HG03135 (cell line): ENCODE measurements around the gene ZNF337.
"Not testable (repeated sequence)": the region's sequence is repeated elsewhere in the genome, so short reads cannot be mapped to it uniquely, and the experiment has no call there.

Experiments
- ATAC-seq: cut with Tn5 transposase; IDR thresholded peaks from one replicate; pipeline ENCODE4 v1.9.1; 2021; ENCODE audit warnings: mild to moderate bottlenecking, moderate library complexity; ENCODE audit not compliant: unreplicated experiment

The ZNF337 gene

DNA sequence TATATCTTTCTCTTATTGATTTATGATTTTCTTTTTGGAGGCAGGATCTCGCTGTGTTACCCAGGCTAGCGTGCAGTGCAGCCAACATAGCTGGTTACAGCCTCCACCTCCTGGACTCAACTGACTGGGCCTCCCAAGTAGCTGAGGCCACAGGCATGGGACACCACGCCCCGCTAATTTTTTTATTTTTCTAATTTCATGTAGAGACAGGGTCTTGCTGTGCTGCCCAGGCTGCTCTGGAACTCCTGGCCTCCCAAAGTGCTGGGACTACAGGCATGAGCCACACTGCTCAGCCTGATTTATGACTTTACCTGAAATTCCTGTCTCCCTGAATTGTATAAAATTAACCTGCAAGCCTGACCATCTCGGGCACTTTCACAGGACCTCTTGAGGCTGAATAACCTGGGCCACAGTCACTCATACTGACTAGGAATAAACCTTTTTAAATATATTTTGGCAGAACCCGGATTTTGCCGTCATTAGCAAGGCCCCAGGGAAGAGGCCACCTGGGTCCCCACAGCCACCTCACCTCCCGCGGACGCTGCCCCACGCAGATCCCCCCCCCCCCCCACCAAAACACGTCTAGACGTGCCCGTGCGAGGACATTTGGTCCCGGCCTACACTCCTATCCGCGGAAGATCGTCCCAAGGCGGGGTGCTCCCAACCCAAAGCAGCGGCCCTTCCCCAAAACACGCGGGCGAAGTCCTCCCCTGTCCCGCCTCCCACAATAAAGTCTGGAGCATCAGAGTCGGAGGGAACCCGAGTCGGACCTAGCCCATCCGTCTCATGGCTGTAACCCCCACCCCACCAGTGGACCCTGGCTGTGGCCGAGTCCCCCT lies 902 bp downstream of the ZNF337 start:
- ATAC-seq, result no peak

DNA sequence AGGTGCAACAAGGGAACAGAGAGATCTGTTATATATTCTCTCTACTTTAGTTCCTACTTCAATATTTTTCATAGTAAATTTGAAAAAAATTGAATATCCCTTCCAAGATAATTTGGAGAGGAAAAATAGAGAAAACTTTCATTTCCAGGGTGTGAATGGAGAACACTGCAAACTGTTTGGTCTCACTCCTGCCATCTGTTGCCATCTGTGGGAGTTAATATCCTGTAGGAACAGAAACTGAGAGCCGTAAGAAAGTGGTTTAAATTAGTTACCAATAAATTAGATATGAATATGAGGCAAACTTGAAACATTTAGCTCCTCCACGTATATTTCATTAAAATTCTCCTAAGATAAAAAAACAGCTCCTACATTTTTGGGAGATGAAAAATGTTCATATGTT lies 4.2 kb downstream of the ZNF337 start:
- ATAC-seq, result no peak

DNA sequence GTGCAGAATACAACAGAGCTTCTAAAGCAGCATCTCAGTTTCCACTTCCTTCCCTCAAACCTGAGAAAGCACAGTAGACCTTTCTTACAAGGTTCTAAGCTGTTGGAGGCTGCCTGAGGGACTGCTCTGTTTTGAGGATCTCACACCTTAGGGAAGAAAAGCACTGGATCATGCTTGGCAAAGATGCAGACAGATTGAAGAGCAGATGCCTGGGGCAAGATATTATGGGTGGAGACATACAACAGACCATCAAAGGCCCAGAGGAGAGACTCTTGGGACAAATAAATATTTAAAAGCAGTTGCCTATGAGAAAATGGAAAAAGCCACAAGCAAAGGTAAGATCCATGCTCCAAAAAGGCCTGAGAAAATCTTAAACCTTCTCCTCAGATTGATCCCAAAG lies 6.2 kb downstream of the ZNF337 start:
- no peak for ATAC-seq

DNA sequence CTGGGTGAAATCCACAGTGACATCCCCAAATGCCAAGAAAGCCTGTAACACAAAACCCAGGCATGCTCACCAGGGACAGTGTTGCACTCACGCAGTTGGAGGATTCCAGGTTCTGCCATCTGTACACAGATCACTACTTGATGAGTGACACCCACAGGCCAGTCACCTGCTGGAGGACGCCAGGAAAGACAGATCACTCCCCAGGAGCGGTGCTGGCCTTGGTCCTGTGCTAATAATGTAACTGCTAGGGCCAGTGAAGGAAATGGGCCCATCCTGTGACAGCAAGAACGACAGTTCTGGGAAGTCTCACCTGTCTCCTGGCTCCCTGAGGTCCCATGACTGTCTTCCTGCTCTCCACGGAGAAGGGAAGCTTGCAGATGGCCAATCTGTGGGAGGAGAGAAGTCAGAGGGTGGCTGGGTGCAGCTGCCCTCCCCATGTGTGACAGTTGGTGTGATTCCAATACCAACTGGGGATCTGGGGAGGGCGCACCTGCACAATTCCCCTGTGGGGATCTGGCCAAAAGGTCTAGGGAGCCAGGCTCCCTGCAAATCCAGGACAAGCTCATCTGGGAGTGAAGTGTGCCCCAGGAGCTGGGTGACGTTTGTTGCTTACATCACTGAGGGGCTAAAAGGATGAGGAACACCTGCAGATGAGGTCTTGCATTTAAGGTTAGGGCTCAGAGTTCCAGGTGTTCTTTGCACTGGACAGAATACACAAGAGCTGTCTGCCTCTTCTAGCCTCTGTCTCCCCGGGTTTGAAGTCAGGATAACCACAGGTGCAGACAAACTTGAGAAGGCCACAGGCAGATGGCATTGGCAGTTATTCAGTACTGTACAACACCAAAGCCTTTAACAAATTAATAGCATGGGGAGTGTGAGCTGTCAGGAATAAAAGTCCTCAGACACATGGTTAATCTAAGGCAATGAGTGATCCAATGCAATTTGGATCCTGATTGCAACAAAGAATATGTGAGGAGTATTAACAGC lies 10.3 kb downstream of the ZNF337 start:
- no peak for ATAC-seq

DNA sequence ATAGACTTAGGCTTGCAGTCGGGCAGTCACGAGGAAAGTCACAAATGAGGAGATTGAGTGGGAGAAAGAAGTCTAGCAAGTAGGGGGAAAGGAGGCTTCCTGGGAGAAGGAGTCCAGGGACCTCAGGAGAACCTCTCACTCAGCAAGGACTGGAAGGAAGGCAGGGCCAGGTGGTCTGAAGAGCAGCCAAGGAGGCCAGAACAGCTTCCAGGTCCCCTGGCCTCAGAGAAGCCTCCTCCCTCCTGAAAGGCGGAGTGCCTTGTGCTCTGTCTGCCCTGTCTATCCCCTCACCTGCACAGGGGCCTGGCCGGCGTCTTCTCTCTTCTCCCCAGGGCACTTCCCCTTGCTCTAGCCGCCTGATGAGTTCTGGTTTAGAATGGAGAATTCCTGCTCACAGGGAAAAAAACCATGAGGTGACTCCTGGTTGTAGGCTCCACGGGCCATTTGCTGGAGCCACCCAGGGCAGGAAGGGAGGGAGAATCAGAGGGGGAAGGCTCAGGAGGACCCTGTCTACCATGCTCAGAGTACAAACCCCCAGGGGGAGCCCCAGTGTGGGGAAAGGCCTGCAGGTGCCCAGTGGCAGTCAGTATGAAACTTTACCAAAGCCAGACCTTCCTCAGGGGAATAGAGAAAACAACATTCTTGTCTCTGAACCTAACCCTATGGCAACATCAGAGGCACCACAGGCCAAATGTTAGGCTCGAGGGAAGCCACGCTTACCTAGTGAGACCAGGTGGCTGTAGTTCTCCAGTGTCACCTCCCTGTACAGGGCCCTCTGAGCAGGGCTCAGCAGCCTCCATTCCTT lies 11.2 kb downstream of the ZNF337 start:
- ATAC-seq, result peak; percentile 92

DNA sequence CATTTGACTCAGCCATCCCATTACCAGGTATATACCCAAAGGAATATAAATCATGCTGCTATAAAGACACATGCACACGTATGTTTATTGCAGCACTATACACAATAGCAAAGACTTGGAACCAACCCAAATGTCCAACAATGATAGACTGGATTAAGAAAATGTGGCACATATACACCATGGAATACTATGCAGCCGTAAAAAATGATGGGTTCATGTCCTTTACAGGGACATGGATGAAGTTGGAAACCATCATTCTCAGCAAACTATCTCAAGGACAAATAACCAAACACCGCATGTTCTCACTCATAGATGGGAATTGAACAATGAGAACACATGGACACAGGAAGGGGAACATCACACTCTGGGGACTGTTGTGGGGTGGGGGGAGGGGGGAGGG lies 12.8 kb downstream of the ZNF337 start:
- not testable (repeated sequence) for ATAC-seq

DNA sequence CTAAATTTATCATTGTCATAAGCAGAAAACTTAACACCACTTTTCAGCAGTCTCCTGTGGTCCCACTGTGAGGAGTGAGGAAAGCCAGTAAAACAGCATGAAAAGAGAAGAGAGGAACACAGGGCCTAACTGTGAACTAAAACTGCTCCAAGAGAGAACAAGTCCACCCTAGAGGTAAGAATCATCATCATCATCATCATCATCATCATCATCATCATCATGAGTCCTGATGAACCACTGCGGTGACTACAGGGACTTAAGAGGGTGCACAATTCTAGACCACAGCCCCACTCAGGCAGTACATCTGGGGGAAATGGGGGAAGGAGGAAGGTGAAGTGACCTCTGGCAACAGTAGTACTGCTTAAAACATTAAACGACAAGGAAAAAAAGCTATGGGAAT lies 13.6 kb downstream of the ZNF337 start:
- ATAC-seq, result no peak

DNA sequence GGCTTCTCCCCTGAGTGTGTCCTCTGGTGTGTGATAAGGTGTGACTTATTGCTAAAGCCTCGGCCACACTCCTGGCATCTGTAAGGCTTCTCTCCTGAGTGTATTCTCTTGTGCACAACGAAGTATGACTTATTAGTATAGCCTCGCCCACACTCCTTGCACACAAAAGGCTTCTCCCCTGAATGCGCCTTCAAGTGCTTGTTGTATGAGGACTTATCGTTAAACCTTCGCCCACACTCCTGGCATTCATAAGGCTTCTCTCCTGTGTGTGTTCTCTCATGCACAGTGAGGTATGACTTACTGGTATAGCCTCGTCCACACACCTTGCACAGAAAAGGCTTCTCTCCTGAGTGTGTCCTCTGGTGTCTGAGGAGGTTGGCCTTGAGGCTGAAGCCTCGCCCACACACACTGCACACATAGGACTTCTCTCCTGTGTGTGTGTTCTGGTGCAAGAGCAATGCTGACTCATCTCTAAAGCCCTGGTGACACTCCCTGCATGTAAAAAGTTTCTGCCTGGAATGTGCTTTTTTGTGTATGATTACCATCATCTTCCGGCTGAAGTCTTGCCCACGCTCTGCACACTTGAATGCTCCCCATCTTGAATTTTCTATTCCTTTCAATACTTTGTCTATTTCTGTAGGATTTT lies 20.4 kb downstream of the ZNF337 start:
- ATAC-seq, result no peak

DNA sequence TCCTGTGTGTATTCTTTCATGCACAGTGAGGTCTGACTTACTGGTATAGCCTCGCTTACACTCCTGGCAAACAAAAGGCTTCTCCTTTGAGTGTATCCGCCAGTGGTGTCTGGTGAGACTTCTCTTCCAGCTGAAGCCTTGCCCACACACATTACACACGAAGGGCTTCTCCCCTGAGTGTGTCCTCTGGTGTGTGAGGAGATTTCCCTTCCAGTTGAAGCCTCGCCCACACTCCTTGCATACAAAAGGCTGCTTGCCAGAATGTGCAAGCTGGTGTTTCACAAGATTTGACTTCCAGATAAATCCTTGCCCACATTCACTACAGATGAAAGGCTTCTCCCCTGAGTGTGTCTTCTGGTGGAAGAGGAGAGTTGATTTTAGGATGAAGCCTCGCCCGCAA lies 21.5 kb downstream of the ZNF337 start:
- ATAC-seq, result no peak

DNA sequence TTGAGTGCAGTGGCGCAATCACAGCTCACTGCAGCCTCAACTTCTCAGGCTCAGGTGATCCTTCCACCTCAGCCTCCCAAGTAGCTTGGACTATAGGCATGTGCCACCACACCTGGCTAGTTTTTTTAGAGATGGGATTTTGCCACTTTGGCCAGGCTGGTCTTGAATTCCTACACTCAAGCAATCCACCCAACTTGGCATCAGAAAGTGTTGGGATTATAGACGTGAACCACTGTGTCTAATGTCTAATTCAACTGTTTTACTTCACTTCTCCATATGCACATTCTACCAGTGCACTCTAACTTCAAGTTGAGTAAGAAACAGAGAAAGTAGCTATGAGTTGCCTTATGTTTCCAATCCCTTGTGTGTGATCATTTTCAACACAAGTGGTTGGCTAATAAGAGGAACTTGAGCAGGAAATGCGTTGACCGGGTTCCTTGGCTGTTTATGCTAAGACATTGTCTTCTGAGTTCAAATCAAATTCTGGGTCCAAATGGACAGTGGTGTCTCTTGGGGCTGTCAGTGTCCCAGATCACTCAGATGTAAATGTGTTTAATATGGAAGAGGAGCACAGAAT lies 23.9 kb downstream of the ZNF337 start:
- no peak for ATAC-seq

DNA sequence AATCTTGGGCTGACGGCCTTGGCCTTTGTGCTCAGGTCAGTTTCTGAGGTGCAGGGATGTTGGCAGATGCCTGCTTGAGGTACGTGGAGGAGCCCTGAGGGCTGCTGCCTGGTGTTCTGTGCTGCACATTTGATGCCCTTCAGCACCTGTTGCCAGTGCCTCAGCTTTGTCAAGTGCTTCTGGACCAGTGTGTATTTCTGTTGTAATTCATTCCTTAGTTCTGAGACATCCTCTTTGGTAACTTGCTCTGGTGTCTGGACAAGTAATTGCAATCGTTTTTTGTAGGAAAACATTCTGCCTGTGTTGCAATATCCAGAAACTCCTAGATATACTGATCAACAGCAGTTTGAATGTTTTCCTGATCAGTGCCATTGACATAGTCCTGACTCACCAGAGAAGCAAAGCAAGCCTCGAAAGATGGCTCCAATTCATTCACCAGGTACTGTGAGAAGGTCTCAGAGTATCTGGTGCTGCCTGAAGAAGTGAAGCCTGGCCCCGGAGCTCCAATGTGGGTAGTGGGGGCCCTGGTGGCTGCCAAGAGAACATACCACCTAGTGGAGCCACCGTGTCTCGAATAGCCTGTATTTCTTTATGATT lies 26.7 kb downstream of the ZNF337 start:
- ATAC-seq, result no peak

DNA sequence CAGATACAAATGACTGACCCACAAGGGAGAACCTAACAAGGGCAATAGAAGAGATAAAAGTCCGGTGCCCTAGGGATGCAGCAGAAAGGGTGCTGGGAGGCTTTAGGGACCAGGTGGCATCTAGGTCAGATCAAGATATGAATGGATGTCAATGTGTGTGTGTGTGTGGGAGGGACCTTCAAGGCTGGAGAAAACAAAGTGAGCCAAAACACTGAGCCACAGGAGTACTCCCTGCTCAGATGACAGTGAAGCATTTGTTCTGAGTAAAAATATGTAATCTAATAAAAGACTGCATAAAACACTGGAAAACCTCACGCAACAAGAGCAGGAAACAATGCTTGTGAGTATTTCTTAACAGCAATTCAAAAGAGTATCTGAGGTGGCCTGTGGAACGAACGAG lies 28.2 kb downstream of the ZNF337 start:
- no peak for ATAC-seq

DNA sequence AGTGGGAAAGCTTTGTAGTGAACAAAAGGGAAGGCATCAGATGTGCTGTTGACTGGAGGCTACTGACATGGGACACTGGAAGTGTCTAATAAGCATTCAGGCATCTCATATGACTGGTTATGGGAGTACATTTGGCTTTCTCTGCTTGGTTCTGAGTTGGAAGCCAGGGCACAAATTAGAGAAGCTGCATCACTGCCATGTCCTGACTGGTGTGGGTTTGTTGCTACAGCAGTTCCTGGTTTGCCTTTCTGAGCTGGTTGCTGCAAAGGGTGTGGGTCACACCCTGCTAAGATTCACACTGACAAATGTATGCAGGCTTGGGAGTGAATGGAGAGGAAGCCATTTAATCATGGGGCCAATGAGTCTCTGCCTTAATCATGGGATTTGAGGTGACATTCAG lies 36.7 kb downstream of the ZNF337 start:
- no peak for ATAC-seq

DNA sequence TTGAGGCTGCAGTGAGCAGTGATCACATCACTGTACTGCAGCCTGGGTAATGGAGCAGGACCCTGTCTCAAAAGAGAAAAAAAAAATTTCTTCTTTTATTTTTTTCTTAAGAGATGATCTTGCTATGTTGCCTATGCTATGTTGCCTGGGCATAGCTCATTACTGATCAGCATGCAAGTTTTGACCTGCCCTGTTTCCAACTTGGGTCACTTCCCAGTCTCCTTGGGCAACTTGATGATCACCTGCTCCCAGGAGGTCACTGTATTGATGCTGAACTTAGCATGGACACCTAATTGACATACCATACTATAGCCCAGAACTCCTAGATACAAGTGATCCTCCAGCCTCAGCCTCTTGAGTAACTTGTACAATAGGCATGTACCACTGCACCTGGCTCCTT lies 42.2 kb downstream of the ZNF337 start:
- no peak for ATAC-seq

DNA sequence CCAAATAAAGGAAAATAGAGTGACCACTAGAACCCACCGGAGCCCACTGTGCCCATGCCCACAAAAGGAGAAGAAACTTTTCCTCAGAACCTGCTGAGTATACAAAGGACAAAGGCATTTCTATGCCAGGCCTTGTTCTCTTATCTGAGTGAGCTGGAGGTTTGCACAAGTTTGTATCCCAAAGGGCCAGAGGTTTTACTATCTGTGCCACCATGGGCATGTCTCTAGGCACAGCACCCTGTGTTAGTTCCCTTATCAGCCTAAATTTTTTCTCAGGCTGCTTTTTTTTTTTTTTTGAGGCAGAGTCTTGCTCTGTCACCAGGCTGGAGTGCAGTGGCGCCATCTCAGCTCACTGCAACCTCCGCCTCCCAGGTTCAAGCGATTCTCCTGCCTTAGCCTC lies 43.8 kb downstream of the ZNF337 start:
- not testable (repeated sequence) for ATAC-seq

DNA sequence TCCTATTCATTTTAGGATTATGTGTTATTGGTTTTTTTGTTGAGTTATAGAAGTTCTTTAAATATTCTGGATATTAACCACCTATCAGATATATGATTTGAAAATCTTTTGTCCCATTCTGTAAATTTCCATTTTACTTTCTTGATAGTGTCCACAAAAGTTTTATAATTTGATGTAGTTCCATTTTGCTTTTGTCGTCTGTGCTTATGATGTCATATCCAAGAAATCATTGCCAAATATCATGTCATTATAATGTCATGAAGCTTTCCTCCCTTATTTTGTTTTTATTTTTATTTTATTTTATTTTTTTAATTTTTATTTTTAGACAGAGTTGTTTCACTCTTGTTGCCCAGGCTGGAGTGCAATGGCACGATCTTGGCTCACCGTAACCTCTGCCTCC lies 51.8 kb downstream of the ZNF337 start:
- no peak for ATAC-seq

DNA sequence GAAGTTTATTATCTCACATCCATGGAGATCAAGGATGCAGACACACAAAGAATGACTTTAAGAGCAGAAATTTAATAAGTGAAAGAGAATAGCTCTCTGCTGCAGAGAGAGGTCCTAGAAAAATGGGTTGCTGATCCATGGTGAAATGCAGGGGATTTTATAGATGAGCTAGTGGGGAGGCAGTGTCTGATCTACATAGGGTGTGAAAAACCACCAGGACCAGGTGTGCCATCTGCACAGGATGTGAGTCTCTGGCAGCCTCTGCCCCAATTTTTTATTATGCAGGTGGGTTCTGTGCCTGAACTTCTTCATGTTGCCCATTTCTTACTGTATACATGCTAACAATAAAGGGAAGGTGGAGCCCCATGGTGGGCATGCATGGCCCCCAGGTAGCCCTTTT lies 52.9 kb downstream of the ZNF337 start:
- ATAC-seq, result no peak

DNA sequence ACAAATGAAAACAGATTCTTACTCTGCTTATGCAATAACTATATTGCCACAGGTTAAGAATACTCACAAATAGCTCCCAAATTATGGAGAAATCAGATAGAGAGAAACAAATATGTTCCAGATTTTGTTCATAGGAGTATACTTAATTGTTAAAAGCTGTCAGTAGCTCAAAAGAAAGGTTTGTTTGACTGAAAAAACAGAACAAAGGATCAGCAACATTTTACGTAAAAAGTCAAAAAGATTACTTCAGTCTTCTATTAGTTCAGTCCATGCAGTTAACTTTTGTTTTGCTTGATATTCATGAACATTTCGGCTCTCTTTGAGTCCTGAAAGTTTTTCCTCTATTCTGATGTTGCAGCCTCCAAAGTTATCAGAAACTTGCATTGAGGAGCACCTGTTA lies 59.4 kb downstream of the ZNF337 start:
- ATAC-seq, result no peak

DNA sequence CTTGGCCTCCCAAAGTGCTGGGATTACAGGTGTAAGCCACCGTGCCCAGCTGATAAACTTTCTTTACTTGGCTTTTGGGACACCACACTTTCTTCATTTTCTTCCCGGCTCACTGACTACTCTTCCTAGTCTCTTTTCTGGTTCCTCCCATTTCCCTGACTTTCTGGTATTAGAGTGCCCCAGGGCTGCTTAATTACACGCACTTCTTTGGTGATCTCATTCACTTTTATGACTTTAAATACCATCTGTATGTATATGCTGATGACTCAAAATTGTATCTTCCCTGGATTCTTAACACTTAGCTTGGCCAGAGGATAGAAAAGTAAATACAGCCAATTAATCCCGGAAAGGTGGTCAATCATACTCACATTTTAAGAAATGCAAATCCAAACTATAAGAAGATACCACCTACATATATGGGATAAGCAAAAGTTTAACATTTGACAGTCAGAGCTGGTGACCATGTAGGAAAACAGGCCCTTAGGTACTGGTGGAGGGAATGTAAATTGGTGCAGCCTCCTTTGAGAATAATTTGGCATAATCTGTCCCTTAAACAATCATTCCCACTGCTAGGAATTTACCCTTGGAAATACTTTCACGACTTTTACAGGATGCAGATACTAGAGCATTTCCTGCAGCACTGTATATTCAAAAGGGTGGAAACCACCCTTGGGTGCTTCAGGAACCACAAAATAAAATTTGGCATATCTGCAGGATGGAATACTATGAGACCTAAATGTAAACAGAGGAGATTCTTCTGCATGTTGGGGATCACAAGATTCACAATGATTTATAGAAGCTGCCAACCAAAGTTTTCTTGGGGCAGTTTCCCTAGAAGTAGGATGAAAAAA lies 63.5 kb downstream of the ZNF337 start:
- no peak for ATAC-seq
